NB4 (cell line): ENCODE results near the gene ST6GALNAC3.
"Not testable (repeated sequence)": the region's sequence is repeated elsewhere in the genome, so short reads cannot be mapped to it uniquely, and the experiment has no call there.

Experiments used
- POLR2A ChIP-seq: IDR thresholded peaks from 2 replicates; pipeline ENCODE4 v1.6.1; 2011; ENCODE audit warnings: mild to moderate bottlenecking; ENCODE audit not compliant: insufficient read length; ENCODE audit errors: extremely low read depth
- TF ChIP-seq, protein P1 (sequence below): IDR thresholded peaks from 2 replicates; pipeline ENCODE4 v1.6.1; 2011; ENCODE audit warnings: low read depth, low read length
- TF ChIP-seq, protein P2 (sequence below): IDR thresholded peaks from one replicate; pipeline ENCODE4 v1.5.1; 2012; ENCODE audit warnings: low read depth, low read length

DNA sequence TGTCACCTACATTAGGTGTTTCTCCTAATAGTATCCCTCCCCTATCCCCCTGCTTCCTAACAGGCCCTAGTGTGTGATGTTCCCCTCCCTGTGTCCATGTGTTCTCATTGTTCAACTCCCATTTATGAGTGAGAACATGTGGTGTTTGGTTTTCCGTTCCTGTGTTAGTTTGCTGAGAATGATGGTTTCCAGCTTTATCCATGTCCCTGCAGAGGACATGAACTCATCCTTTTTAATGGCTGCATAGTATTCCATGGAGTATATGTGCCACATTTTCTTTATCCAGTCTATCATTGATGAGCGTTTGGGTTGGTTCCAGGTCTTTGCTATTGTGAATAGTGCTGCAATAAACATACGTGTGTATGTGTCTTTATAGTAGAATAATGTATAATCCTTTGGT is 267.3 kb downstream of the ST6GALNAC3 start:
- not testable (repeated sequence) for TF ChIP-seq POLR2A
- TF ChIP-seq, protein P1, sequence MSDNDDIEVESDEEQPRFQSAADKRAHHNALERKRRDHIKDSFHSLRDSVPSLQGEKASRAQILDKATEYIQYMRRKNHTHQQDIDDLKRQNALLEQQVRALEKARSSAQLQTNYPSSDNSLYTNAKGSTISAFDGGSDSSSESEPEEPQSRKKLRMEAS = not testable (repeated sequence)
- TF ChIP-seq, protein P2, sequence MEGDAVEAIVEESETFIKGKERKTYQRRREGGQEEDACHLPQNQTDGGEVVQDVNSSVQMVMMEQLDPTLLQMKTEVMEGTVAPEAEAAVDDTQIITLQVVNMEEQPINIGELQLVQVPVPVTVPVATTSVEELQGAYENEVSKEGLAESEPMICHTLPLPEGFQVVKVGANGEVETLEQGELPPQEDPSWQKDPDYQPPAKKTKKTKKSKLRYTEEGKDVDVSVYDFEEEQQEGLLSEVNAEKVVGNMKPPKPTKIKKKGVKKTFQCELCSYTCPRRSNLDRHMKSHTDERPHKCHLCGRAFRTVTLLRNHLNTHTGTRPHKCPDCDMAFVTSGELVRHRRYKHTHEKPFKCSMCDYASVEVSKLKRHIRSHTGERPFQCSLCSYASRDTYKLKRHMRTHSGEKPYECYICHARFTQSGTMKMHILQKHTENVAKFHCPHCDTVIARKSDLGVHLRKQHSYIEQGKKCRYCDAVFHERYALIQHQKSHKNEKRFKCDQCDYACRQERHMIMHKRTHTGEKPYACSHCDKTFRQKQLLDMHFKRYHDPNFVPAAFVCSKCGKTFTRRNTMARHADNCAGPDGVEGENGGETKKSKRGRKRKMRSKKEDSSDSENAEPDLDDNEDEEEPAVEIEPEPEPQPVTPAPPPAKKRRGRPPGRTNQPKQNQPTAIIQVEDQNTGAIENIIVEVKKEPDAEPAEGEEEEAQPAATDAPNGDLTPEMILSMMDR = not testable (repeated sequence)
